Ishikawa (cell line): Measurements from ENCODE around the gene HERC5.

ENCODE experiments used
- CEBPB ChIP-seq: IDR thresholded peaks from 2 replicates; pipeline ENCODE4 v1.6.1; 2012
- CREB1 ChIP-seq: IDR thresholded peaks from 2 replicates; pipeline ENCODE4 v1.6.1; 2012; ENCODE audit warnings: low read depth
- EGR1 ChIP-seq: IDR thresholded peaks from 2 replicates; pipeline ENCODE4 v1.6.1; 2012
- EP300 ChIP-seq: IDR thresholded peaks from 2 replicates; pipeline ENCODE4 v1.6.1; 2012; ENCODE audit warnings: borderline replicate concordance
- FOXM1 ChIP-seq: IDR thresholded peaks from 2 replicates; pipeline ENCODE4 v1.6.1; 2012; ENCODE audit warnings: low read depth, borderline replicate concordance
- MAX ChIP-seq: IDR thresholded peaks from 2 replicates; pipeline ENCODE4 v1.6.1; 2012
- NFIC ChIP-seq: IDR thresholded peaks from 2 replicates; pipeline ENCODE4 v1.6.1; 2012
- RAD21 ChIP-seq: IDR thresholded peaks from 2 replicates; pipeline ENCODE4 v1.6.1; 2012; ENCODE audit warnings: low read depth
- TAF1 ChIP-seq: IDR thresholded peaks from 2 replicates; pipeline ENCODE4 v1.6.1; 2012; ENCODE audit warnings: low read depth, mild to moderate bottlenecking
- TCF12 ChIP-seq: IDR thresholded peaks from 2 replicates; pipeline ENCODE4 v1.6.1; 2012; ENCODE audit warnings: low read depth
- TEAD4 ChIP-seq: IDR thresholded peaks from 2 replicates; pipeline ENCODE4 v1.6.1; 2012
- YY1 ChIP-seq: IDR thresholded peaks from 2 replicates; pipeline ENCODE4 v1.6.1; 2012; ENCODE audit warnings: low read depth
- ZBTB7A ChIP-seq: IDR thresholded peaks from 2 replicates; pipeline ENCODE4 v1.6.1; 2012; ENCODE audit warnings: low read depth
- TF ChIP-seq, protein P1 (sequence below): IDR thresholded peaks from 2 replicates; pipeline ENCODE4 v1.6.1; 2012
- TF ChIP-seq, protein P2 (sequence below): IDR thresholded peaks from 2 replicates; pipeline ENCODE4 v1.6.1; 2012; ENCODE audit warnings: low read depth, mild to moderate bottlenecking

The HERC5 gene

GRCh38 chr4:88437873-88438272 lies 19.0 kb upstream of the HERC5 start:
- TF ChIP-seq CEBPB = peak; percentile 88

DNA sequence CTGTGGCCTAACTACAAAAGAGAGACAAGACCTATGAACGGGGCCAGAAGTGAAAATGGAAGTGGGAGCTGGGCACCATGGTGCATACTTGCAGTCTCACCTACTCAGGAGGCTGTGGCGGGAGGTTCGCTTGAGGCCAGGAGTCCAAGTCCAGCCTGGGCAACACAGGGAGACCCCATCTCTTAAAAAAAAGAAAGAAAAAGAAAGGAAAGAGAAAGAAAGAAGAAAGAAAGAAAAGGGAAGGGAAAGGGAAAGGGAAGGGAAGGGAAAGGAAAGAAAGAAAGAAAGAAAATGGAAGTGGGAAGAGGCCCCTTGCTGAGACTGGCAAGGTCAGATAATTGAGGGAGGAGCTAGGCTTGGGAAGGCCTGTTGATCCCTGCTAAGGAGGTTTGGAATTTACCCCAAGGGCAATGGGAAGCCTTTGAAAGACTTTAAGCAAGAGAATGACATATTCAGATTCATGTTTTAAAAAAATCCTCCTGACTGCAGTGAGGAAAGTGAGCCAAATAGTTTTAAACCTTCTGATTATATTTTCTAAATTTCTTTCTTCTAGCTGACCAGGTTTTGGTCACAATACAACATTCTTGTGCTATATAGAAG lies 17.7 kb upstream of the HERC5 start:
- TF ChIP-seq FOXM1 (no peak), CEBPB (no peak), RAD21 (no peak), EGR1 (no peak), TCF12 (no peak), ZBTB7A (no peak), NFIC (no peak), CREB1 (no peak), EP300 (no peak), MAX (no peak)
- TF ChIP-seq, protein P1, sequence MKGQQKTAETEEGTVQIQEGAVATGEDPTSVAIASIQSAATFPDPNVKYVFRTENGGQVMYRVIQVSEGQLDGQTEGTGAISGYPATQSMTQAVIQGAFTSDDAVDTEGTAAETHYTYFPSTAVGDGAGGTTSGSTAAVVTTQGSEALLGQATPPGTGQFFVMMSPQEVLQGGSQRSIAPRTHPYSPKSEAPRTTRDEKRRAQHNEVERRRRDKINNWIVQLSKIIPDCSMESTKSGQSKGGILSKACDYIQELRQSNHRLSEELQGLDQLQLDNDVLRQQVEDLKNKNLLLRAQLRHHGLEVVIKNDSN = no peak
- TF ChIP-seq, protein P2, sequence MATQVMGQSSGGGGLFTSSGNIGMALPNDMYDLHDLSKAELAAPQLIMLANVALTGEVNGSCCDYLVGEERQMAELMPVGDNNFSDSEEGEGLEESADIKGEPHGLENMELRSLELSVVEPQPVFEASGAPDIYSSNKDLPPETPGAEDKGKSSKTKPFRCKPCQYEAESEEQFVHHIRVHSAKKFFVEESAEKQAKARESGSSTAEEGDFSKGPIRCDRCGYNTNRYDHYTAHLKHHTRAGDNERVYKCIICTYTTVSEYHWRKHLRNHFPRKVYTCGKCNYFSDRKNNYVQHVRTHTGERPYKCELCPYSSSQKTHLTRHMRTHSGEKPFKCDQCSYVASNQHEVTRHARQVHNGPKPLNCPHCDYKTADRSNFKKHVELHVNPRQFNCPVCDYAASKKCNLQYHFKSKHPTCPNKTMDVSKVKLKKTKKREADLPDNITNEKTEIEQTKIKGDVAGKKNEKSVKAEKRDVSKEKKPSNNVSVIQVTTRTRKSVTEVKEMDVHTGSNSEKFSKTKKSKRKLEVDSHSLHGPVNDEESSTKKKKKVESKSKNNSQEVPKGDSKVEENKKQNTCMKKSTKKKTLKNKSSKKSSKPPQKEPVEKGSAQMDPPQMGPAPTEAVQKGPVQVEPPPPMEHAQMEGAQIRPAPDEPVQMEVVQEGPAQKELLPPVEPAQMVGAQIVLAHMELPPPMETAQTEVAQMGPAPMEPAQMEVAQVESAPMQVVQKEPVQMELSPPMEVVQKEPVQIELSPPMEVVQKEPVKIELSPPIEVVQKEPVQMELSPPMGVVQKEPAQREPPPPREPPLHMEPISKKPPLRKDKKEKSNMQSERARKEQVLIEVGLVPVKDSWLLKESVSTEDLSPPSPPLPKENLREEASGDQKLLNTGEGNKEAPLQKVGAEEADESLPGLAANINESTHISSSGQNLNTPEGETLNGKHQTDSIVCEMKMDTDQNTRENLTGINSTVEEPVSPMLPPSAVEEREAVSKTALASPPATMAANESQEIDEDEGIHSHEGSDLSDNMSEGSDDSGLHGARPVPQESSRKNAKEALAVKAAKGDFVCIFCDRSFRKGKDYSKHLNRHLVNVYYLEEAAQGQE = no peak

- TF ChIP-seq YY1 (no peak), RAD21 (no peak), EGR1 (no peak), TCF12 (no peak), TEAD4 (no peak), ZBTB7A (no peak), TAF1 (no peak), FOXM1 (no peak), NFIC (no peak), EP300 (no peak), CEBPB (no peak), CREB1 (no peak)
- TF ChIP-seq, protein P2 = no peak
- TF ChIP-seq, protein P1 = no peak
These were observed 16.8 kb upstream of the HERC5 start for GRCh38 chr4:88440146-88440545.

DNA sequence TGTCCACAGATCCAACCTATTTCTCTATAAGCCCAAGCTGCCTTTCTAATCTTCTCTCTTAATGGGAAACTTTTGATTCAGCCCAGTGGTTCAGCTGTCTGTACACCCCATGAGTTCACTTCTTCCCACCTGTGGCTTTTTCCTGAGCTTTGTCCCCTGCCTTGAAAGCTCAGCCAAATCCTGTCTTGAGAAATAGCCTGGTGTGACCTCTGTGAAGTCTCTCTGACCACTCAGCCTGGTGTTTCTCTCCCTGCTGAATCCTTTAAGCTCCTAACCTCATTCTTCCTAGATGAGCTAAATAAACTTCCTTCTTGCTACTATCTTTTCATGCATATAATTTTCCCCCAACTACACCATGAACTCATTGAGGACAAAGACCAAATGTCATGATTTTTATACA lies 15.2 kb upstream of the HERC5 start:
- TF ChIP-seq EP300 (no peak), EGR1 (no peak), CEBPB (no peak), CREB1 (no peak), TCF12 (no peak), RAD21 (no peak), YY1 (no peak), MAX (no peak)
- TF ChIP-seq, protein P1 = no peak
- TF ChIP-seq, protein P2 = no peak

DNA sequence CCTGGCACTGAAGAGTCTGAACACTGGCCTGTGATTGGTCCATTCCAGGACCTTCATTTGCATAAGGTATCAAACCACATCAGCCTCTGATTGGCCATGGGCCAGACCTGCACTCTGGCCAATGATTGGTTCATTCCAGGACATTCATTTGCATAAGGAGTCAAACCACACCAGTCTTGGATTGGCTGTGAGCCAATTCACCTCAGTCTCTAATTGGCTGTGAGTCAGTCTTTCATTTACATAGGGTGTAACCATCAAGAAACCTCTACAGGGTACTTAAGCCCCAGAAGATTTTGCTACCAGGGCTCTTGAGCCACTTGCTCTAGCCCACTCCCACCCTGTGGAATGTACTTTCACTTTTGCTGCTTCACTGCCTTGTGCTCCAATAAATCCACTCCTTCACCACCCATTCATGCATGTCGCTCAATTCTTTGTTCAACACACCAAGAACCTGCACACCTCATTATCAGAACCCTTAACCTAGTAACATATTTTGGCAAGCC lies 14.2 kb upstream of the HERC5 start:
- no peak for TF ChIP-seq CREB1
- no peak for TF ChIP-seq FOXM1
- peak; percentile 58 for TF ChIP-seq NFIC
- TF ChIP-seq, protein P1 = peak; percentile 27; the same call in 1 of the 2 replicates
- peak; percentile 73; the same call in 1 of the 2 replicates for TF ChIP-seq ZBTB7A
- TF ChIP-seq, protein P2 = no peak
- no peak for TF ChIP-seq YY1
- no peak for TF ChIP-seq RAD21
- peak; percentile 70; the same call in 1 of the 2 replicates for TF ChIP-seq EP300
- no peak for TF ChIP-seq TAF1
- TF ChIP-seq TCF12 = peak; percentile 59; the same call in 1 of the 2 replicates
- no peak for TF ChIP-seq CEBPB
- TF ChIP-seq TEAD4 = peak; percentile 82
- no peak for TF ChIP-seq EGR1
- no peak for TF ChIP-seq MAX
